Choroid plexus epithelial cell (primary cell): ENCODE data around the gene COPG1.

Experiments
- DNase-seq: peaks from one replicate; pipeline ENCODE4 v3.0.0-alpha.2; 2010; ENCODE audit warnings: low read depth
- H3K4me3 ChIP-seq: 2 replicates; pipeline ENCODE4 v1.5.1; 2011; ENCODE audit warnings: low read depth, mild to moderate bottlenecking, control low read depth, low read length, moderate library complexity
- TF ChIP-seq, protein P1 (sequence below): conservative IDR thresholded peaks from 2 replicates; pipeline ENCODE4 v1.5.1; 2011; ENCODE audit warnings: low read depth, mild to moderate bottlenecking, control low read depth, inconsistent platforms, low read length, moderate library complexity

Gene COPG1

DNA sequence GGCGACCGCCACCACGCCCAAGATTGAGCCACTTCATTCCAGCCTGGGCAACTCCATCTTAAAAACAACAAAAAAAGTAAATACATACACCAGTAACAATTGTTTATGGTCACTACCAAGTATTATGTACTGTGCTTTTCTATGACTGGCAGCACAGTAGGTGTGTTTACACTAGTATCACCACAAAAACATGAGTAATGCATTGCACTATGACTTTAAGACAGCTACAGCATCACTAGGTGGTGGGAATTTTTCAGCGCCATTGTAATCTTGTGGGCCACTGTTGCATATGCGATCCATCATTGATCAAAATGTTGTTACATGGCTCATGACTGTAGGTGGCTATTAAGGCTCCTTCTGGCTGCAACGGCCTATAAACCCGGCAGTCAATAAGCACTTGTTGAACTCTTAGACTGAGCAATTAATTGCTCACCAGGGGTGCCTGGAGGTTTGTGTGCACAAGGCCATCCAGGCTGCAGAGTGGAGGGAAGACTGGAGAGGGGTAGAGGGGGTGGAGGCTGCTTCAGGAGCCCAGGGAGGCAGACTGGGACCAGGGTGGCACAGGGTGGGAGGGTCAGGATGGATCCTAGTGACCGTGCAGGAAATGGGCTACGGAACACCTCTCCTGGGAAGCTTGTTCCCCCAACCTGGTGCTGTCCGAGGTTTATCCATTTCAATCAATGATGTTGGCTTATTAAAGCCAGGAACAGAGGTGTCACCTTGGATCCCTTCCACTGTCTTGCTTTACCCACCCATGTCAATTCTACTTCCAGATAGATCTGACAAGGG lies 17.9 kb upstream of the COPG1 start:
- DNase-seq = peak; percentile 63
- TF ChIP-seq, protein P1, sequence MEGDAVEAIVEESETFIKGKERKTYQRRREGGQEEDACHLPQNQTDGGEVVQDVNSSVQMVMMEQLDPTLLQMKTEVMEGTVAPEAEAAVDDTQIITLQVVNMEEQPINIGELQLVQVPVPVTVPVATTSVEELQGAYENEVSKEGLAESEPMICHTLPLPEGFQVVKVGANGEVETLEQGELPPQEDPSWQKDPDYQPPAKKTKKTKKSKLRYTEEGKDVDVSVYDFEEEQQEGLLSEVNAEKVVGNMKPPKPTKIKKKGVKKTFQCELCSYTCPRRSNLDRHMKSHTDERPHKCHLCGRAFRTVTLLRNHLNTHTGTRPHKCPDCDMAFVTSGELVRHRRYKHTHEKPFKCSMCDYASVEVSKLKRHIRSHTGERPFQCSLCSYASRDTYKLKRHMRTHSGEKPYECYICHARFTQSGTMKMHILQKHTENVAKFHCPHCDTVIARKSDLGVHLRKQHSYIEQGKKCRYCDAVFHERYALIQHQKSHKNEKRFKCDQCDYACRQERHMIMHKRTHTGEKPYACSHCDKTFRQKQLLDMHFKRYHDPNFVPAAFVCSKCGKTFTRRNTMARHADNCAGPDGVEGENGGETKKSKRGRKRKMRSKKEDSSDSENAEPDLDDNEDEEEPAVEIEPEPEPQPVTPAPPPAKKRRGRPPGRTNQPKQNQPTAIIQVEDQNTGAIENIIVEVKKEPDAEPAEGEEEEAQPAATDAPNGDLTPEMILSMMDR = no peak
- H3K4me3 ChIP-seq = no peak overlapping the region

DNA sequence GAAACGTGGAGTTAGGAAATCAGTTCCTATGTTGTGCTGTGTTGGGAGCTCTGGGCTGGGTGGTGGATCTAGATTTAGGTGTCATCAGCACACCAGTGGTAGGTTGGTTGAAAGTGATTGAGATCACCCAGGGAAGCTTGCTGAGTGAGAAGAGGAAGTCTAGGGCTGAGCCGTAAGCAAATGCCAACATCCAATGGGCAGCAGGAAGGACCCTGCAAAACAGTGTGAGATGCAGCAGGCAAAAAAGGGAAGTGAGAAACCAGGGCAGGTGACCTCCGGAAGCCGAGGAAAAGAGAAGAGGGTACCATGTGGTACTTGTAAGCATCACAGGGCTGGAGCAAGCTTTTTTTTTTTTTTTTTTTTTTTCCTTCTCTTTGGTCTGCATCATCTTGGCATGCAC lies 15.9 kb upstream of the COPG1 start:
- no peak for DNase-seq
- no peak overlapping the region for H3K4me3 ChIP-seq
- TF ChIP-seq, protein P1 = no peak

GRCh38 chr3:129234441-129234840 lies 15.0 kb upstream of the COPG1 start:
- DNase-seq = no peak
- TF ChIP-seq, protein P1 = no peak
- no peak overlapping the region for H3K4me3 ChIP-seq

DNA sequence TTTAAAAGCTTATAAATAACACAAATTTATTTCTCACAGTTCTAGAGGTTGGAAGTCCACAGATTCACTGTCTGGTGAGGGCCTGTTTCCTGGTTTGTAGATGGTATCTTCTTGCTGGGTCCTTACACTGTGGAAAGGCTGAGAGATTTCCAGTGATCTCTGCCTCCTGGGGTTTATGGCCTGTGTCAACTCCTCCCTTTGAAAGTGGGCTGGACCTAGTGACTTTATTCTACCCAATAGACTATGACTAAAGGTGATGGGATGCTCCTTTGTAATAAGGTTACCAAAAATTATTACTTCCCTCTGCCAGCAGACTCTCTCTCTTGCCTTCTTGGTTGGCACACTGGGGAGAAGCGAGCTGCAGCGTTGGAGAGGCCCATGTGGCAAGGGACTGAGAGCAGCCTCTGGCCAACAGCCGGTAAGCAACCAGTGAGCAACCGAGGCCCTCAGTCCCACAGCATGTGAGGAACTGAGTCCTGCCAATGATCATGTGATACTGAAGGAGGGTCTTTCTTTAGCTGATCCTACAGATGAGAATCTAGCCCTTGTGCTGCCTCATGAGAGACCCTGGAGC lies 14.0 kb upstream of the COPG1 start:
- TF ChIP-seq, protein P1 = no peak
- DNase-seq = no peak
- no peak overlapping the region for H3K4me3 ChIP-seq

DNA sequence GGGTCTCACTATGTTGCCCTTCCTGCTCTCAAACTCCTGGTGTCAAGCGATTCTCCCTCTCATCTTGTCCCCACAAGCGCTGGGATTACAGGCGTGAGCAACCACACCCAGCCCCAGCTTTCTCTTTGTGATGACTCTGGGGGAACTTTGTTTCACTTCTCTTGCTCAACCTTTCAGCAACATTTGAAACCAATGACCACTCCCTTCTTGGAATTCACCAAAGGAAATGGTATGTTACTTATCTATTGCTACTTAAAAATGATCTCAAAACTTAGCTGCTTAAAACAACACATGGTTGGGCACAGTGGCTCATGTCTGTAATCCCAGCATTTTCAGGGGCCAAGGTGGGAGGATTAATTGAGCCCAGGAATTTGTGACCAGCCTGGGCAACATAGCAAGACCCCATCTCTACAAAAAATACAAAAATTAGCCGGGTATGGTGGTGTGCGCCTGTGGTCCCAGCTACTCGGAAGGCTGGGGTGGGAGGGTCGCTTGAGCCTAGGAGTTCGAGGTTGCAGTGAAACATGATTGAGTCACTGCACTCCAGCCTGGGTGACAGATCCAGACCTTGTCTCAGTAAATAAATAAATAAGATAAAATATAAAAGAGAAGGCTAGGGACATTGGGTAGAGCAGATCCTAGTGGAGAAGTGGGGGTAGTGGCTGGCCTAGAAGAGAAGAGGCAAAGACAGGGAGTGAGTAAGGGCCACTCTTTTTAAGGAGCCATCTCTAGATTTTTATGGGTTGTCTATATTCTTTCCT lies 10.3 kb upstream of the COPG1 start:
- DNase-seq = peak; percentile 73
- H3K4me3 ChIP-seq = no peak overlapping the region
- TF ChIP-seq, protein P1 = no peak

- TF ChIP-seq, protein P1 = no peak
- DNase-seq = no peak
Measured at GRCh38 chr3:129239991-129240390, 9.4 kb upstream of the COPG1 start.

GRCh38 chr3:129240436-129240835 lies 9.0 kb upstream of the COPG1 start:
- no peak overlapping the region for H3K4me3 ChIP-seq
- DNase-seq = no peak
- TF ChIP-seq, protein P1 = no peak

More at GRCh38 chr3:129239991-129240390, 9.4 kb upstream of the COPG1 start:
- no peak overlapping the region for H3K4me3 ChIP-seq
